A549 (cell line): ENCODE measurements around the gene BMP10.

Source experiments
- CEBPB ChIP-seq, 2 experiments: fragments of >200 bp in 1 of 2; sonication (Bioruptor Twin) in 1 of 2; formaldehyde crosslinking in 1 of 2; IDR thresholded peaks; 2 replicates each; pipeline ENCODE4 v1.6.1; 2012 to 2016
- CHD2 ChIP-seq: fragments of 150-350 bp; IDR thresholded peaks from 2 replicates; pipeline ENCODE4 v1.6.1; 2014; ENCODE audit warnings: low read length; ENCODE audit not compliant: partially characterized antibody
- FOSL2 ChIP-seq, 2 experiments: fragments of 450-650 bp in 1 of 2; fragments of >200 bp in 1 of 2; sonication (Bioruptor Twin) in 1 of 2; formaldehyde crosslinking; IDR thresholded peaks; 2 replicates each; pipeline versions ENCODE4 v1.5.0 to v1.6.1; 2016 to 2020; ENCODE audit warnings: mild to moderate bottlenecking in 1 of 2, moderate library complexity in 1 of 2
- JUNB ChIP-seq: fragments of >200 bp; sonication (Bioruptor Twin); formaldehyde crosslinking; IDR thresholded peaks from 2 replicates; pipeline ENCODE4 v1.6.1; 2016
- NFE2L2 ChIP-seq: fragments of 150-350 bp; conservative IDR thresholded peaks from 2 replicates; pipeline ENCODE4 v1.6.1; 2014; ENCODE audit warnings: low read length
- SMC3 ChIP-seq: fragments of >200 bp; sonication (Bioruptor Twin); formaldehyde crosslinking; IDR thresholded peaks from 3 replicates; pipeline ENCODE4 v1.6.1; 2018; ENCODE audit warnings: inconsistent platforms
- SREBF2 ChIP-seq: fragments of 450-650 bp; IDR thresholded peaks from 2 replicates; pipeline ENCODE4 v1.6.1; 2014; ENCODE audit warnings: mild to moderate bottlenecking, moderate library complexity
- TF ChIP-seq, protein P1 (sequence below): fragments of 250-450 bp; sonication (Bioruptor Pico); IDR thresholded peaks from 2 replicates; pipeline ENCODE4 v1.5.0; 2021; ENCODE audit warnings: mild to moderate bottlenecking, moderate library complexity, borderline replicate concordance
- TF ChIP-seq, protein P2 (sequence below): fragments of >200 bp; sonication (Bioruptor Twin); formaldehyde crosslinking; IDR thresholded peaks from 3 replicates; pipeline ENCODE4 v1.5.1; 2016

DNA sequence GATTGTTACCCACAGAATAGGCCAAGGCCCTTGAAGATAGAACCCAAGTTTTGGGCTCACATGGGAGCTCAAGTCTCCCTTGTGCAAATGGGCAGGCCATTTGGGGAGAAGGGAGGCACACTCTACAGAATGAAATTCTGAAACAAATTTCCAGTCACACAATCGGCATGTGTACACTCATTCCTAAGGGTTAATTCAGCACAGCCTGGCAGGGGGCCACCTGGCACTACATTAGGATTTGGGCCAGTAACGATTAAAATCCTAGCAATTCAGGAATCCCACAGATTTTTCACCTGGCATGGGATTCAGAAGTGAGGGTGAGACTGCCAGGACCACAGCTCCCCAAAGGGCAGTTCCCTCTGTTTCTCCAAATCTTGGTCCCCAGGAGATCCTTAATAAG, 46.4 kb downstream of the BMP10 start:
- TF ChIP-seq SMC3 (no peak), CHD2 (no peak), NFE2L2 (no peak), JUNB (no peak), SREBF2 (no peak), FOSL2 (IDR thresholded peaks at IDR 0.05) (no peak), FOSL2 (CRISPR knock-in tag; IDR thresholded peaks at IDR 0.05) (no peak), CEBPB (IDR thresholded peaks at IDR 0.05) (no peak)
- TF ChIP-seq, protein P1, sequence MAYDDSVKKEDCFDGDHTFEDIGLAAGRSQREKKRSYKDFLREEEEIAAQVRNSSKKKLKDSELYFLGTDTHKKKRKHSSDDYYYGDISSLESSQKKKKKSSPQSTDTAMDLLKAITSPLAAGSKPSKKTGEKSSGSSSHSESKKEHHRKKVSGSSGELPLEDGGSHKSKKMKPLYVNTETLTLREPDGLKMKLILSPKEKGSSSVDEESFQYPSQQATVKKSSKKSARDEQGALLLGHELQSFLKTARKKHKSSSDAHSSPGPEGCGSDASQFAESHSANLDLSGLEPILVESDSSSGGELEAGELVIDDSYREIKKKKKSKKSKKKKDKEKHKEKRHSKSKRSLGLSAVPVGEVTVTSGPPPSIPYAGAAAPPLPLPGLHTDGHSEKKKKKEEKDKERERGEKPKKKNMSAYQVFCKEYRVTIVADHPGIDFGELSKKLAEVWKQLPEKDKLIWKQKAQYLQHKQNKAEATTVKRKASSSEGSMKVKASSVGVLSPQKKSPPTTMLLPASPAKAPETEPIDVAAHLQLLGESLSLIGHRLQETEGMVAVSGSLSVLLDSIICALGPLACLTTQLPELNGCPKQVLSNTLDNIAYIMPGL (CRISPR knock-in tag): no peak
- TF ChIP-seq, protein P2, sequence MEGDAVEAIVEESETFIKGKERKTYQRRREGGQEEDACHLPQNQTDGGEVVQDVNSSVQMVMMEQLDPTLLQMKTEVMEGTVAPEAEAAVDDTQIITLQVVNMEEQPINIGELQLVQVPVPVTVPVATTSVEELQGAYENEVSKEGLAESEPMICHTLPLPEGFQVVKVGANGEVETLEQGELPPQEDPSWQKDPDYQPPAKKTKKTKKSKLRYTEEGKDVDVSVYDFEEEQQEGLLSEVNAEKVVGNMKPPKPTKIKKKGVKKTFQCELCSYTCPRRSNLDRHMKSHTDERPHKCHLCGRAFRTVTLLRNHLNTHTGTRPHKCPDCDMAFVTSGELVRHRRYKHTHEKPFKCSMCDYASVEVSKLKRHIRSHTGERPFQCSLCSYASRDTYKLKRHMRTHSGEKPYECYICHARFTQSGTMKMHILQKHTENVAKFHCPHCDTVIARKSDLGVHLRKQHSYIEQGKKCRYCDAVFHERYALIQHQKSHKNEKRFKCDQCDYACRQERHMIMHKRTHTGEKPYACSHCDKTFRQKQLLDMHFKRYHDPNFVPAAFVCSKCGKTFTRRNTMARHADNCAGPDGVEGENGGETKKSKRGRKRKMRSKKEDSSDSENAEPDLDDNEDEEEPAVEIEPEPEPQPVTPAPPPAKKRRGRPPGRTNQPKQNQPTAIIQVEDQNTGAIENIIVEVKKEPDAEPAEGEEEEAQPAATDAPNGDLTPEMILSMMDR: no peak
